K562 (cell line): Measurements from ENCODE around the gene RSPH3. TPM values are rescaled to one million over a fixed set of nuclear protein-coding genes. Genes with fewer than 3 reads are reported as not detected.

Source experiments
- BRD4 ChIP-seq: fragments of 200-600 bp; sonication (generic); IDR thresholded peaks from 2 replicates; pipeline ENCODE4 v1.6.1; 2017; ENCODE audit warnings: inconsistent platforms
- CBX2 ChIP-seq: fragments of 200-600 bp; sonication (generic); IDR thresholded peaks from one replicate; pipeline ENCODE4 v1.6.1; 2012; ENCODE audit warnings: mild to moderate bottlenecking, low read length, inconsistent platforms; ENCODE audit not compliant: insufficient read depth, poor library complexity, severe bottlenecking
- DACH1 ChIP-seq: fragments of 450-650 bp; IDR thresholded peaks from 2 replicates; pipeline ENCODE4 v1.6.1; 2018; ENCODE audit not compliant: partially characterized antibody
- DMBX1 ChIP-seq: fragments of 250-450 bp; sonication (Bioruptor Pico); IDR thresholded peaks from 2 replicates; pipeline ENCODE4 v1.8.0; 2022; ENCODE audit warnings: inconsistent platforms, mild to moderate bottlenecking, moderate library complexity, borderline replicate concordance
- OTX1 ChIP-seq: fragments of 450-650 bp; formaldehyde crosslinking; IDR thresholded peaks from 2 replicates; pipeline ENCODE4 v1.4.0; 2022; ENCODE audit warnings: mild to moderate bottlenecking
- ZFP30 ChIP-seq: fragments of 250-450 bp; sonication (Bioruptor Pico); IDR thresholded peaks from 2 replicates; pipeline ENCODE4 v1.8.0; 2022; ENCODE audit warnings: moderate library complexity, mild to moderate bottlenecking, inconsistent platforms, borderline replicate concordance
- ZNF175 ChIP-seq: fragments of 200-800 bp; sonication (Bioruptor generic); IDR thresholded peaks from 2 replicates; pipeline ENCODE4 v1.6.1; 2016; ENCODE audit warnings: low read depth, mild to moderate bottlenecking, missing genetic modification characterization, missing compliant biosample characterization
- polyA plus RNA-seq, 8 experiments: library from polyadenylated mRNA; depleted of rRNA in 4 of 8; stranded (reverse) in 5 of 8; unstranded in 3 of 8; fragments of >200 nt; fragmentation: Nextera tagmentation in 2 of 8; fragmentation: Illumina TruSeq in 1 of 8; extraction: Ambion mirVana in 2 of 8; extraction: Trizol in 1 of 8; gene quantifications; 2 replicates each; pipeline versions ENCODE4 v1.2.1 to v1.2.3, GENCODE V29; 2011 to 2014; ENCODE audit warnings: inconsistent platforms in 1 of 8, missing spikeins in 1 of 8
- total RNA-seq, 7 experiments: library from RNA; depleted of rRNA in 6 of 7; stranded (reverse); fragments of >200 nt in 6 of 7; fragmentation: Illumina TruSeq in 2 of 7; extraction: Trizol in 2 of 7; gene quantifications; 2 replicates each; pipeline versions ENCODE4 v1.2.1 to v1.2.3, GENCODE V29; 2011 to 2021; ENCODE audit warnings: low replicate concordance in 1 of 7
- TF ChIP-seq, protein P1 (sequence below): fragments of 200-600 bp; sonication (generic); IDR thresholded peaks from one replicate; pipeline ENCODE4 v1.6.1; 2012; ENCODE audit warnings: mild to moderate bottlenecking, low read depth, low read length, inconsistent platforms

Gene RSPH3
- total and polyA plus RNA-seq, 9 of the 15 experiments (the other 6 are each of a cell fraction or from before 2014, with no cell fraction given), result 0.52 to 2.9 (median 1.5) TPM

DNA sequence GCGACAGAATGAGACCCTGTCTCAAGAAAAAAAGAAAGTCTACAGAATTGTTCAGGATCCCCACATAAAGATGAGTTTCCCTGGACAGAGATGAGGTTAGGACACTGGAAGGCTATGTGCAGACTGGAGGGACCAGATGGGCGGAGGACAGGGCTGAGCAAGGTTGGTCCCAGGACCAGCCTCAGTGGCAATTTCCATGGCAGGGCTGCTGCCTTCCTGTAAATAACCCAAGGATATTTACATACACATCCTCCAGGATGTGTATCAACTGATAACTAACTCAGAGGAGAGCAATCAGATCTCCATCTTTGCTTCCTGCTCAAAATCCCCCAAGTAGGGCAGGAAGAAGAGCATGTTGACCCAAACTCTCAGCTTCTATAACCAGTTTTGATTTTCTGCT, 58.8 kb downstream of the RSPH3 start (continued):
- TF ChIP-seq, protein P1, sequence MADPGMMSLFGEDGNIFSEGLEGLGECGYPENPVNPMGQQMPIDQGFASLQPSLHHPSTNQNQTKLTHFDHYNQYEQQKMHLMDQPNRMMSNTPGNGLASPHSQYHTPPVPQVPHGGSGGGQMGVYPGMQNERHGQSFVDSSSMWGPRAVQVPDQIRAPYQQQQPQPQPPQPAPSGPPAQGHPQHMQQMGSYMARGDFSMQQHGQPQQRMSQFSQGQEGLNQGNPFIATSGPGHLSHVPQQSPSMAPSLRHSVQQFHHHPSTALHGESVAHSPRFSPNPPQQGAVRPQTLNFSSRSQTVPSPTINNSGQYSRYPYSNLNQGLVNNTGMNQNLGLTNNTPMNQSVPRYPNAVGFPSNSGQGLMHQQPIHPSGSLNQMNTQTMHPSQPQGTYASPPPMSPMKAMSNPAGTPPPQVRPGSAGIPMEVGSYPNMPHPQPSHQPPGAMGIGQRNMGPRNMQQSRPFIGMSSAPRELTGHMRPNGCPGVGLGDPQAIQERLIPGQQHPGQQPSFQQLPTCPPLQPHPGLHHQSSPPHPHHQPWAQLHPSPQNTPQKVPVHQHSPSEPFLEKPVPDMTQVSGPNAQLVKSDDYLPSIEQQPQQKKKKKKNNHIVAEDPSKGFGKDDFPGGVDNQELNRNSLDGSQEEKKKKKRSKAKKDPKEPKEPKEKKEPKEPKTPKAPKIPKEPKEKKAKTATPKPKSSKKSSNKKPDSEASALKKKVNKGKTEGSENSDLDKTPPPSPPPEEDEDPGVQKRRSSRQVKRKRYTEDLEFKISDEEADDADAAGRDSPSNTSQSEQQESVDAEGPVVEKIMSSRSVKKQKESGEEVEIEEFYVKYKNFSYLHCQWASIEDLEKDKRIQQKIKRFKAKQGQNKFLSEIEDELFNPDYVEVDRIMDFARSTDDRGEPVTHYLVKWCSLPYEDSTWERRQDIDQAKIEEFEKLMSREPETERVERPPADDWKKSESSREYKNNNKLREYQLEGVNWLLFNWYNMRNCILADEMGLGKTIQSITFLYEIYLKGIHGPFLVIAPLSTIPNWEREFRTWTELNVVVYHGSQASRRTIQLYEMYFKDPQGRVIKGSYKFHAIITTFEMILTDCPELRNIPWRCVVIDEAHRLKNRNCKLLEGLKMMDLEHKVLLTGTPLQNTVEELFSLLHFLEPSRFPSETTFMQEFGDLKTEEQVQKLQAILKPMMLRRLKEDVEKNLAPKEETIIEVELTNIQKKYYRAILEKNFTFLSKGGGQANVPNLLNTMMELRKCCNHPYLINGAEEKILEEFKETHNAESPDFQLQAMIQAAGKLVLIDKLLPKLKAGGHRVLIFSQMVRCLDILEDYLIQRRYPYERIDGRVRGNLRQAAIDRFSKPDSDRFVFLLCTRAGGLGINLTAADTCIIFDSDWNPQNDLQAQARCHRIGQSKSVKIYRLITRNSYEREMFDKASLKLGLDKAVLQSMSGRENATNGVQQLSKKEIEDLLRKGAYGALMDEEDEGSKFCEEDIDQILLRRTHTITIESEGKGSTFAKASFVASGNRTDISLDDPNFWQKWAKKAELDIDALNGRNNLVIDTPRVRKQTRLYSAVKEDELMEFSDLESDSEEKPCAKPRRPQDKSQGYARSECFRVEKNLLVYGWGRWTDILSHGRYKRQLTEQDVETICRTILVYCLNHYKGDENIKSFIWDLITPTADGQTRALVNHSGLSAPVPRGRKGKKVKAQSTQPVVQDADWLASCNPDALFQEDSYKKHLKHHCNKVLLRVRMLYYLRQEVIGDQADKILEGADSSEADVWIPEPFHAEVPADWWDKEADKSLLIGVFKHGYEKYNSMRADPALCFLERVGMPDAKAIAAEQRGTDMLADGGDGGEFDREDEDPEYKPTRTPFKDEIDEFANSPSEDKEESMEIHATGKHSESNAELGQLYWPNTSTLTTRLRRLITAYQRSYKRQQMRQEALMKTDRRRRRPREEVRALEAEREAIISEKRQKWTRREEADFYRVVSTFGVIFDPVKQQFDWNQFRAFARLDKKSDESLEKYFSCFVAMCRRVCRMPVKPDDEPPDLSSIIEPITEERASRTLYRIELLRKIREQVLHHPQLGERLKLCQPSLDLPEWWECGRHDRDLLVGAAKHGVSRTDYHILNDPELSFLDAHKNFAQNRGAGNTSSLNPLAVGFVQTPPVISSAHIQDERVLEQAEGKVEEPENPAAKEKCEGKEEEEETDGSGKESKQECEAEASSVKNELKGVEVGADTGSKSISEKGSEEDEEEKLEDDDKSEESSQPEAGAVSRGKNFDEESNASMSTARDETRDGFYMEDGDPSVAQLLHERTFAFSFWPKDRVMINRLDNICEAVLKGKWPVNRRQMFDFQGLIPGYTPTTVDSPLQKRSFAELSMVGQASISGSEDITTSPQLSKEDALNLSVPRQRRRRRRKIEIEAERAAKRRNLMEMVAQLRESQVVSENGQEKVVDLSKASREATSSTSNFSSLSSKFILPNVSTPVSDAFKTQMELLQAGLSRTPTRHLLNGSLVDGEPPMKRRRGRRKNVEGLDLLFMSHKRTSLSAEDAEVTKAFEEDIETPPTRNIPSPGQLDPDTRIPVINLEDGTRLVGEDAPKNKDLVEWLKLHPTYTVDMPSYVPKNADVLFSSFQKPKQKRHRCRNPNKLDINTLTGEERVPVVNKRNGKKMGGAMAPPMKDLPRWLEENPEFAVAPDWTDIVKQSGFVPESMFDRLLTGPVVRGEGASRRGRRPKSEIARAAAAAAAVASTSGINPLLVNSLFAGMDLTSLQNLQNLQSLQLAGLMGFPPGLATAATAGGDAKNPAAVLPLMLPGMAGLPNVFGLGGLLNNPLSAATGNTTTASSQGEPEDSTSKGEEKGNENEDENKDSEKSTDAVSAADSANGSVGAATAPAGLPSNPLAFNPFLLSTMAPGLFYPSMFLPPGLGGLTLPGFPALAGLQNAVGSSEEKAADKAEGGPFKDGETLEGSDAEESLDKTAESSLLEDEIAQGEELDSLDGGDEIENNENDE, result no peak
- no peak for TF ChIP-seq ZNF175
- no peak for TF ChIP-seq BRD4
- TF ChIP-seq ZFP30 (CRISPR knock-in tag), result no peak
- no peak for TF ChIP-seq OTX1 (CRISPR knock-in tag)
- no peak for TF ChIP-seq CBX2
- no peak for TF ChIP-seq DMBX1 (CRISPR knock-in tag)
- no peak for TF ChIP-seq DACH1
- TF ChIP-seq, all 486 proteins: peak for 0
